Kidney capillary endothelial cell (primary cell): ENCODE data around the gene LCN10.

ENCODE experiments used
- DNase-seq: peaks from one replicate; pipeline ENCODE4 v3.0.0-alpha.2; 2018; ENCODE audit warnings: low spot score

The LCN10 gene

GRCh38 chr9:136754626-136755301 lies 12.0 kb upstream of the LCN10 start:
- no peak for DNase-seq

GRCh38 chr9:136754059-136754572 lies 11.4 kb upstream of the LCN10 start:
- DNase-seq: no peak

- DNase-seq: no peak
Measured at GRCh38 chr9:136753371-136754058, 10.8 kb upstream of the LCN10 start.

- no peak for DNase-seq
Measured at GRCh38 chr9:136751814-136752213, 9.1 kb upstream of the LCN10 start.

GRCh38 chr9:136751244-136751643 lies 8.5 kb upstream of the LCN10 start:
- DNase-seq: no peak

- DNase-seq: no peak
Measured at GRCh38 chr9:136750526-136750925, 7.8 kb upstream of the LCN10 start.

- DNase-seq: no peak
Measured at GRCh38 chr9:136748666-136749611, 6.2 kb upstream of the LCN10 start.

GRCh38 chr9:136748201-136748600 lies 5.5 kb upstream of the LCN10 start, which contains the start of gene LCN6:
Gene LCN6, minus strand, starts transcription at chr9:136748525. Its CDS starts 42 bp downstream, at chr9:136748483.
- DNase-seq: no peak

- DNase-seq: no peak
Measured at GRCh38 chr9:136747161-136748060, 4.7 kb upstream of the LCN10 start.

- no peak for DNase-seq
Measured at GRCh38 chr9:136746621-136747020, 3.9 kb upstream of the LCN10 start.

- DNase-seq: no peak
Measured at GRCh38 chr9:136746155-136746490, 3.4 kb upstream of the LCN10 start.

GRCh38 chr9:136745389-136746154 lies 2.8 kb upstream of the LCN10 start:
- no peak for DNase-seq

GRCh38 chr9:136744773-136745172 lies 2.0 kb upstream of the LCN10 start:
- no peak for DNase-seq

GRCh38 chr9:136743639-136744211 lies 985 bp upstream of the LCN10 start:
- DNase-seq: no peak

- DNase-seq: no peak
Measured at GRCh38 chr9:136741883-136742571, 713 bp downstream of the LCN10 start.

- DNase-seq: no peak
Measured at GRCh38 chr9:136740971-136741882, 1.5 kb downstream of the LCN10 start.

- no peak for DNase-seq
Measured at GRCh38 chr9:136740491-136740890, 2.2 kb downstream of the LCN10 start.

GRCh38 chr9:136740069-136740468 lies 2.7 kb downstream of the LCN10 start:
- no peak for DNase-seq

- no peak for DNase-seq
Measured at GRCh38 chr9:136739509-136739908, 3.2 kb downstream of the LCN10 start.
